SK-N-SH (cell line): ENCODE data around the gene PAX3. TPM values are rescaled to one million over a fixed set of nuclear protein-coding genes. Genes with fewer than 3 reads are reported as not detected.

Source experiments
- CTCF ChIA-PET: fragments of 300-600, 350-600 bp; formaldehyde crosslinking; extraction: SDS; loops from one replicate; lab custom pipeline; 2021; lab: Yijun Ruan, JAX
- POLR2A ChIA-PET: fragments of 350-600 bp; sonication (Branson Sonifier 250); formaldehyde crosslinking; extraction: SDS; loops from one replicate; lab custom pipeline; 2020; ENCODE audit warnings: antibody characterized with exemption, inconsistent platforms; lab: Yijun Ruan, JAX
- DNase-seq: peaks from one replicate; pipeline ENCODE4 v3.0.0; 2012
- H2AFZ ChIP-seq: fragments of 200-600 bp; sonication (generic); 2 replicates; pipeline ENCODE4 v1.8.1; 2016; ENCODE audit warnings: antibody characterized with exemption, mild to moderate bottlenecking, low read depth
- H3F3A ChIP-seq: fragments of 200-600 bp; sonication (generic); replicated peaks from 2 replicates; pipeline ENCODE3; 2016; ENCODE audit warnings: antibody characterized with exemption, mild to moderate bottlenecking; ENCODE audit not compliant: insufficient read depth
- H3K27ac ChIP-seq, 2 experiments: fragments of 200-500 bp in 1 of 2; fragments of 200-600 bp in 1 of 2; sonication (Bioruptor generic) in 1 of 2; sonication (generic), shearing (Covaris generic) in 1 of 2; 2 replicates each; pipeline versions ENCODE4 v1.5.1 to v1.6.1; 2014 to 2016; ENCODE audit warnings: low read depth in 2 of 2, inconsistent platforms in 1 of 2, low read length in 1 of 2, mild to moderate bottlenecking in 1 of 2, mixed read lengths in 1 of 2
- H3K27me3 ChIP-seq: fragments of 200-600 bp; sonication (generic), shearing (Covaris generic); 2 replicates; pipeline ENCODE4 v1.6.1; 2016; ENCODE audit warnings: mixed run types; ENCODE audit not compliant: insufficient read depth
- H3K36me3 ChIP-seq, 2 experiments: fragments of 200-500 bp in 1 of 2; fragments of 200-600 bp in 1 of 2; sonication (Bioruptor generic) in 1 of 2; sonication (generic) in 1 of 2; replicated peaks in 1 of 2; 2 replicates each; pipeline versions ENCODE3 to v1.5.1; 2014 to 2016; ENCODE audit warnings: low read length in 1 of 2, mild to moderate bottlenecking in 1 of 2; ENCODE audit not compliant: insufficient read depth in 2 of 2, control insufficient read depth in 1 of 2
- H3K4me1 ChIP-seq, 2 experiments: fragments of 200-500 bp in 1 of 2; fragments of 200-600 bp in 1 of 2; sonication (Bioruptor generic) in 1 of 2; sonication (generic), shearing (Covaris generic) in 1 of 2; 2 replicates each; pipeline versions ENCODE4 v1.5.1 to v1.6.1; 2014 to 2016; ENCODE audit warnings: low read depth in 1 of 2, low read length in 1 of 2, mixed run types in 1 of 2; ENCODE audit not compliant: insufficient read depth in 2 of 2, control insufficient read depth in 1 of 2
- H3K4me2 ChIP-seq: fragments of 200-600 bp; sonication (generic), shearing (Covaris generic); 2 replicates; pipeline ENCODE4 v1.6.1; 2017; ENCODE audit warnings: mixed run types
- H3K4me3 ChIP-seq, 2 experiments: fragments of 200-500 bp in 1 of 2; fragments of 200-600 bp in 1 of 2; sonication (Bioruptor generic) in 1 of 2; sonication (generic), shearing (Covaris generic) in 1 of 2; 2 replicates each; pipeline versions ENCODE4 v1.5.1 to v1.8.1; 2014 to 2016; ENCODE audit warnings: low read depth in 2 of 2, inconsistent platforms in 1 of 2, low read length in 1 of 2, mild to moderate bottlenecking in 1 of 2, mixed read lengths in 1 of 2, moderate library complexity in 1 of 2
- H3K79me2 ChIP-seq: fragments of 200-600 bp; sonication (generic); 2 replicates; pipeline ENCODE4 v1.8.1; 2017; ENCODE audit warnings: mild to moderate bottlenecking; ENCODE audit not compliant: insufficient read depth
- H3K9ac ChIP-seq: fragments of 200-600 bp; sonication (generic); 2 replicates; pipeline ENCODE4 v1.6.1; 2017; ENCODE audit warnings: mixed run types
- H3K9me2 ChIP-seq: fragments of 200-600 bp; sonication (generic); 2 replicates; pipeline ENCODE4 v1.6.1; 2017; ENCODE audit warnings: mixed run types
- H3K9me3 ChIP-seq: fragments of 200-600 bp; sonication (generic); 2 replicates; pipeline ENCODE4 v1.6.1; 2017; ENCODE audit warnings: mixed run types, mild to moderate bottlenecking, moderate library complexity
- H4K20me1 ChIP-seq: fragments of 200-600 bp; sonication (generic); 2 replicates; pipeline ENCODE4 v1.6.1; 2017; ENCODE audit warnings: mild to moderate bottlenecking, mixed run types; ENCODE audit not compliant: insufficient read depth
- CHD2 ChIP-seq: fragments of 150-350 bp; IDR thresholded peaks from 2 replicates; pipeline ENCODE4 v1.6.1; 2018; ENCODE audit warnings: low read length; ENCODE audit not compliant: partially characterized antibody
- EP300 ChIP-seq, 2 experiments: IDR thresholded peaks; 2 replicates each; pipeline versions ENCODE4 v1.4.0 to v1.6.1; 2012; ENCODE audit warnings: borderline replicate concordance in 1 of 2, low read depth in 1 of 2, low read length in 1 of 2
- FOXJ3 ChIP-seq: sonication (generic); formaldehyde crosslinking; IDR thresholded peaks from 2 replicates; pipeline ENCODE4 v1.5.1; 2020; ENCODE audit warnings: mild to moderate bottlenecking, missing genetic modification reagents
- FOXM1 ChIP-seq: IDR thresholded peaks from 2 replicates; pipeline ENCODE4 v1.4.0; 2012; ENCODE audit warnings: low read depth, mild to moderate bottlenecking
- GABPA ChIP-seq: IDR thresholded peaks from 2 replicates; pipeline ENCODE4 v1.4.0; 2012; ENCODE audit warnings: low read depth, mild to moderate bottlenecking
- MAX ChIP-seq: IDR thresholded peaks from 2 replicates; pipeline ENCODE4 v1.4.0; 2012; ENCODE audit warnings: low read depth
- MEF2A ChIP-seq: IDR thresholded peaks from 2 replicates; pipeline ENCODE4 v1.4.0; 2012; ENCODE audit warnings: low read depth, borderline replicate concordance
- POLR2AphosphoS5 ChIP-seq: IDR thresholded peaks from 2 replicates; pipeline ENCODE4 v1.6.1; 2012; ENCODE audit warnings: low read depth, low read length
- RAD21 ChIP-seq: IDR thresholded peaks from 2 replicates; pipeline ENCODE4 v1.6.1; 2012; ENCODE audit warnings: mild to moderate bottlenecking, low read length
- RFX5 ChIP-seq: IDR thresholded peaks from 2 replicates; pipeline ENCODE4 v1.6.1; 2012; ENCODE audit warnings: mild to moderate bottlenecking, improper control_type of control experiment, low read length
- USF1 ChIP-seq: IDR thresholded peaks from 2 replicates; pipeline ENCODE4 v1.4.0; 2012; ENCODE audit warnings: low read depth, borderline replicate concordance
- YY1 ChIP-seq: IDR thresholded peaks from 2 replicates; pipeline ENCODE4 v1.4.0; 2012; ENCODE audit warnings: low read depth, mild to moderate bottlenecking
- ZBTB33 ChIP-seq: IDR thresholded peaks from 2 replicates; pipeline ENCODE4 v1.4.0; 2012; ENCODE audit warnings: low read depth, borderline replicate concordance
- WGBS: methylation state at CpG from one replicate; pipeline ENCODE4 v1.1.6; 2017; ENCODE audit warnings: low lambda C conversion rate; 5-methylcytosine and 5-hydroxymethylcytosine counted together
- polyA plus RNA-seq, 3 experiments: library from polyadenylated mRNA; depleted of rRNA; stranded (reverse); fragments of >200 nt; gene quantifications; 2 replicates each; pipeline ENCODE4 v1.2.3, GENCODE V29; 2012
- TF ChIP-seq, protein P1 (sequence below): fragments of 200-600 bp; sonication (generic); IDR thresholded peaks from 2 replicates; pipeline ENCODE4 v1.6.1; 2017; ENCODE audit warnings: antibody characterized with exemption, mild to moderate bottlenecking, moderate library complexity

PAX3 gene
- polyA plus RNA-seq, 1 of the 3 experiments (the other 2 are of a cell fraction), result not detected

DNA sequence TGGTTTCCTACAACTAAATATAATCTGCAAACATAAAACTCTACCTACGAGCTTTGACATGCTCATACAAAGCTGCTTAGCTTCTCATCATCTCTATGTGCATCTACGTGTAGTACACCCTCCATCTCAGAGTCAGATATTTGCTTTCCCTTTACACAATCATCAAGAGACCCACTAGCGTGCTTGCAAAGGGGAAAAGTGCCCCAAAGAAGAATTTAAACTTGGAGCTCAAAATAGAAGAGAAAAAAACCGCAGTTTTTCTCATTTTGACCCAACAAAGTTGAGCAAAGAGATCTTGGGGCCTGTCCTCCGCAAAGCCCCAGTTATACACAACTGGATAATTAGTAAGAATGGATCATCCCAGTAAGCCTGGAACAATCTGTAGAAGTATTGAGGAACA is 104.1 kb downstream of the PAX3 start:
- H3K27me3 ChIP-seq, result no peaks in the 10 kb centered on the region
- H3K36me3 ChIP-seq, result no peaks in the 10 kb centered on the region
- no peak overlapping the region for H3K4me3 ChIP-seq
- H3K9ac ChIP-seq, result no peak overlapping the region
- no peak overlapping the region for H3K4me2 ChIP-seq
- TF ChIP-seq, protein P1, sequence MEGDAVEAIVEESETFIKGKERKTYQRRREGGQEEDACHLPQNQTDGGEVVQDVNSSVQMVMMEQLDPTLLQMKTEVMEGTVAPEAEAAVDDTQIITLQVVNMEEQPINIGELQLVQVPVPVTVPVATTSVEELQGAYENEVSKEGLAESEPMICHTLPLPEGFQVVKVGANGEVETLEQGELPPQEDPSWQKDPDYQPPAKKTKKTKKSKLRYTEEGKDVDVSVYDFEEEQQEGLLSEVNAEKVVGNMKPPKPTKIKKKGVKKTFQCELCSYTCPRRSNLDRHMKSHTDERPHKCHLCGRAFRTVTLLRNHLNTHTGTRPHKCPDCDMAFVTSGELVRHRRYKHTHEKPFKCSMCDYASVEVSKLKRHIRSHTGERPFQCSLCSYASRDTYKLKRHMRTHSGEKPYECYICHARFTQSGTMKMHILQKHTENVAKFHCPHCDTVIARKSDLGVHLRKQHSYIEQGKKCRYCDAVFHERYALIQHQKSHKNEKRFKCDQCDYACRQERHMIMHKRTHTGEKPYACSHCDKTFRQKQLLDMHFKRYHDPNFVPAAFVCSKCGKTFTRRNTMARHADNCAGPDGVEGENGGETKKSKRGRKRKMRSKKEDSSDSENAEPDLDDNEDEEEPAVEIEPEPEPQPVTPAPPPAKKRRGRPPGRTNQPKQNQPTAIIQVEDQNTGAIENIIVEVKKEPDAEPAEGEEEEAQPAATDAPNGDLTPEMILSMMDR, result no peak
- TF ChIP-seq GABPA (no peak), RFX5 (no peak), YY1 (no peak), FOXM1 (no peak), MEF2A (no peak), USF1 (no peak), EP300 (IDR thresholded peaks at IDR 0.05; ENCODE audit: borderline replicate concordance in 1 of 2, low read depth in 1 of 2, low read length in 1 of 2) (no peak), MAX (no peak), POLR2AphosphoS5 (no peak), ZBTB33 (no peak)
- no peaks in the 10 kb centered on the region for H3K9me3 ChIP-seq
- no peaks in the 10 kb centered on the region for H3K79me2 ChIP-seq
- CTCF ChIA-PET, result no interaction called here
- POLR2A ChIA-PET, result no interaction called here
- DNase-seq, result no peak
- no peak overlapping the region for H2AFZ ChIP-seq
- no peak overlapping the region for H3K27ac ChIP-seq
- H4K20me1 ChIP-seq, result no peaks in the 10 kb centered on the region
- 10% methylated on average over 5 of the region's 5 CpGs for WGBS
- no peaks in the 10 kb centered on the region; a peak in 1 of 4 replicates for H3K4me1 ChIP-seq
- no peaks in the 10 kb centered on the region for H3F3A ChIP-seq
- H3K9me2 ChIP-seq, result no peaks in the 10 kb centered on the region

GRCh38 chr2:222193328-222193983 is 105.3 kb downstream of the PAX3 start:
- Histone ChIP-seq H3K4me3 (no peak overlapping the region), H3K9ac (no peak overlapping the region), H3K36me3 (no peaks in the 10 kb centered on the region), H3K79me2 (no peaks in the 10 kb centered on the region), H3K4me1 (no peaks in the 10 kb centered on the region; a peak in 1 of 4 replicates), H3K27me3 (no peaks in the 10 kb centered on the region), H2AFZ (no peak overlapping the region), H3F3A (no peaks in the 10 kb centered on the region), H3K9me3 (no peaks in the 10 kb centered on the region), H3K4me2 (no peak overlapping the region), H4K20me1 (no peaks in the 10 kb centered on the region), H3K9me2 (no peaks in the 10 kb centered on the region), H3K27ac (no peak overlapping the region)
- WGBS, result 0% methylated on average over 5 of the region's 5 CpGs
- ChIA-PET POLR2A (no interaction called here), CTCF (no interaction called here)
- TF ChIP-seq FOXJ3 (CRISPR knock-in tag) (no peak), RAD21 (no peak), CHD2 (no peak), YY1 (no peak), FOXM1 (no peak)
- no peak for DNase-seq
